ENCODE data around the gene ANGEL2.

- no peak for TF ChIP-seq CTCF (conservative IDR thresholded peaks at IDR 0.05; ENCODE audit: low read length)
- TF ChIP-seq EZH2phosphoT487 (IDR thresholded peaks at IDR 0.05; ENCODE audit: borderline replicate concordance, low read depth, low read length), result no peak
Observed at GRCh38 chr1:212954514-212954913, 61.2 kb downstream of the ANGEL2 start.

All from OCI-LY7 (cell line).